HG03280 (cell line): ENCODE measurements around the gene CELSR1.
"Not testable (repeated sequence)": the region's sequence is repeated elsewhere in the genome, so short reads cannot be mapped to it uniquely, and the experiment has no call there.

Experiments used
- ATAC-seq: cut with Tn5 transposase; IDR thresholded peaks from one replicate; pipeline ENCODE4 v1.9.1; 2021; ENCODE audit warnings: mild to moderate bottlenecking, moderate library complexity; ENCODE audit not compliant: unreplicated experiment

CELSR1 gene

DNA sequence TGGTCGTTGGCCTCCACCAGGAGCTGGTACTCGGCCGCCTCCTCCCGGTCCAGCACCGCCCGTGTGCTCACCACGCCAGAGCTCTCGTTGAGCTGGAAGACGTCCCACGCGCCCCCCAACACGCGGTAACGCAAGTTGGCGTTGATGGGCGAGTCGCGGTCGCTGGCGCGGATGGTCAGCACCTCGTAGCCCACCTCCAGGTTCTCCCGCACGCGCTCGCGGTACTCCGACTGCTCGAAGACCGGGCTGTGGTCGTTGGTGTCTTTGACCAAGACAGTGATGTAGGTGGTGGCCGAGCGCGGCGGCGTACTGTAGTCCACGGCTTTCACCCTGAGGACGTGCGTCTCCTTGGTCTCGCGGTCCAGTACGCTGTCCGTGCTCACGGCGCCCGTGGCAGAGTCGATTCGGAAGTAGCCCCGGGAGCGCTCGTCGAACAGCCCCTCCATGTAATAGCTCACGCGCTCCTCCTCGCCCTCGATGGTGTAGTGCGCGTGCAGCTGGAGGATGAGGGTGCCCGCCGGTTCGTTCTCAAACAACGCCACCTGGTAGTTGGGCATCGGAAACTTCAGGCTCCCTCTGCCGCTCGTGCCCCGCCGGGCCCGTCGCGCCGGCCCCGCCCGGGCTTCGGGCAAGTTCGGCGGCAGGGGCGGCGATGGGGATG is 1.4 kb downstream of the CELSR1 start:
- ATAC-seq = no peak

DNA sequence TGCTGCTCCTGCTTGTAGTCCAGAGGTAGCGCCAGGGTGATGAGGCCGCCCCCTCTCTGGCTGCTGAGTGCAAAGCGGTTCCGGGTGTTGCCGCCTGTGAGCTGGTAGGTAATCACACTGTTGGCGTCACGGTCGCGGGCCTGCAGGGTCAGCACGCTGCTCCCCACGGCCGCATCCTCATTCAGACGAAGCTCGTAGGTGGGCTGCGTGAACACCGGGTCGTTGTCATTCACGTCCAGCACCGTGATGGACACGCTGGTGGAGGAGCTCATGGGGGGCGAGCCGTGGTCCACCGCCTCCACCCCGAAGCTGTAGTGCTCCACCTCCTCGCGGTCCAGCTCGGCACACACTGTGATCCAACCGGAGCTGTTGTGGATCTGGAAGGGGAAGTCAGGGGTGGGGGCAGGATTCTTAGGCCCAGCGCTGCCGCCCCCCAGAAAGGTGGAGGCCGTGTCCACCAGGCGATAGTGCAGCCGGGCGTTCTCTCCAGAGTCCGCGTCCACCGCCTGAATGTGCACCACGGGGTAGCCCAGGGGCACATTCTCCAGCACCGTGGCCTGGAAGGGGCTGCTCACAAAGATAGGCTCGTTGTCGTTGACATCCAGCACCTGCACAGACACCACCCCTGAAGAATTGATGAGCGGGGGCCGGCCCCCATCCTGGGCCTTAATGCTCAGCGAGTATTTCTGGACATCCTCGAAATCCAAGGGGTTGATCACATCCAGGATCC is 2.4 kb downstream of the CELSR1 start:
- no peak for ATAC-seq

DNA sequence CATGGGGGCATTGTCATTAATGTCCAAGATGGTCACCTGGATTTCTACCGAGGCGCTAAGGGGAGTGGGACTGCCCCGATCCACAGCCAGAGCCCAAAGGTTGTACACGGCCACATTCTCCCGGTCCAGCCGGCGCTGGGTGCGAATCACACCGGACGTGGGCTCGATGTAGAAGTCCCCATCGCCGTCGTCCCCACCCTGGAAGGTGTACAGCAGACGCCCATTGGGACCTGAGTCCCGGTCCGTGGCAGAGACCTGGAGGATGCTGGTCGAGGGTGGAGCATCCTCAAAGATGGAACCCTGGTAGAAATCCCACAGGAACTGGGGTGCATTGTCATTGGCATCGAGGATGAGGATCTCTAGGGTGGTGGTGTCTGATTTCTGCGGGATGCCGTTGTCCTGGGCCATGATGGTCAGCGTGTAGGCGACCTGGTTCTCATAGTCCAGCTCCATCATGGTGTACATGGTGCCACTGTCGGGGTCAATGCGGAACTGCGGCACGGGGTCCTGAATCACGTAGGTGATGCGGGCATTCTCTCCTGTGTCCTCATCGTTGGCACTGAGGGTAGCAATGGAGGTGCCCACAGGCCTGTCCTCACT is 3.1 kb downstream of the CELSR1 start:
- no peak for ATAC-seq

DNA sequence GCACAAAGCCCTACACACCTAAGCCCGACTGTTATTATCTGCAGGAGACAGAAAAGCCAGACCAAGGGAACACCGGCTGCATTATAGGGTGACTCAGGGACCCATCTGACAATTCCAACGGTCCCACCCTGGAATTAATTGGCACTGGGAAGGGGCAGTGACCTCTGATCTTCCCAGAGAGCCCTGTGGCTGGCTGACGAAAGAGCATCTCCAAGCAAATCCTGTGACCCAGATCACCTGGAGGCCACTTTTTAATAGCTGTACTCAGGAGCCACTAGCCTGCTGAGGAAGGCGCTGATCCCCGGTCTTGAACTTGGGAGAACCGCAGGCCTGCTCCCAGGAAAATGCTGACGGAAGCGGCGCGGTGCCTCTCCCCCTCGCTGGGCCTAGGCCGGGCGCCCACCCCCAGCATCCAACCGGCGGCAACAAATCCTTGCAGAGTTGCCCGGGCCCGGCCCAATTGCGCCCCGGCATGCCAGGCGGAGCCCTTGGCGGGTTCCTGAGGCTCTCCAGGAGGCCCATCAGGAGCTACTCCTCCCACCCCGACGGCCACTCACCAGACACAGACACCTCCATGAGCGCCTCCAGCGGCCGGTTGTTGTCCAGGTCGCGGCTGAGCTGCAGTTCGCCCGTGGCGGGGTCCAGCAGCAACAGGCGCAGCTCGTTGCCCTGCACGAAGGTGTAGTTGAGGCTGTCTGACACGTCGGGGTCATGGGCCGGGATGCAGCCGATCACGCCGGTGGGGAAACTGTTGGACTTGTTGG is 4.2 kb downstream of the CELSR1 start:
- no peak for ATAC-seq

DNA sequence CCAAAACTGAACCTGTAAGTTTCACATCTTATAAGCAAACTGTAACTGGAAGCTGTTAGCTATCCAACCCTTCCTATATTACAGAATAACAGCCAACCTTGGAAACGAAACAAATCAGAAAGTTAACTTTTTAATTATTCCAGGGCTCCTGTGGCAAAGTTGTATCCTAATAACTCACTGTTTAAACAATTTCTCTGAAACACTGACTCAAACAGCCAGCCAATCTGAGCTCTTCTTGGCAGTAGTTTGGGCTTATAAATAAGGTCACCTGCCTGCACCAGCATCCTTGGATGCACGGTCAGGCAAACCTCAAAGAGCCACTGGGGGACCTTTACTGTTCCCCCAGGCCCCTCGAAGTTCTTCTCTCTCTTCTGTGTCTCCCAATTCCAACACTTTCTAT is 5.0 kb downstream of the CELSR1 start:
- ATAC-seq = no peak

DNA sequence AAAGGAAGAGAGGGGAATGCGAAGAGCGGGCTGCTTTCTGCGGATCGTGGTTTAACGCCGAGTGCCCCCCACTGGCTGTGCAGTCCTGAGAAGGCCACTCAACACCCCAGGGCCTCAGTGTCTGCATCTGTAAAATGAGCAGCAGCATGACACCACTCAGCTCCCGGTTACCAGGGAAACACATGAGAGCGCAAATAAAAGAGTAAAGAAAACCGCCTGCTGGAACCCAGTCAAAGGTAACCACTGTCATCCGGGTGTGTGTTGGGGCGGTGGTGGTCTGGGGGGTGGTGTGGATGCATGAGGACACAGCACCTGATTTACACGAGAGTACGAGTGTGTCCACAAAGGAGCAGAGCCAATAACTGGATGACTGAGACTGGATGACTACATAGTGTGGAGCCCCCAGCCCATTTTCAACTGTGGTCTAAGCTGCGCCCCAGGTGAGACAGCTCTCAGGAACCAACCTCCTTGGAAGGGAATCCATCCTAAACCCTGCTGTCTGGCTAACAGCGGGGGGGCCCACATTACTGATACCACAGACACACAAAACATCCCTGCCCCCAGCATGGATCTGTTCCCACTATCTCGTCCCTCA is 5.7 kb downstream of the CELSR1 start:
- no peak for ATAC-seq

DNA sequence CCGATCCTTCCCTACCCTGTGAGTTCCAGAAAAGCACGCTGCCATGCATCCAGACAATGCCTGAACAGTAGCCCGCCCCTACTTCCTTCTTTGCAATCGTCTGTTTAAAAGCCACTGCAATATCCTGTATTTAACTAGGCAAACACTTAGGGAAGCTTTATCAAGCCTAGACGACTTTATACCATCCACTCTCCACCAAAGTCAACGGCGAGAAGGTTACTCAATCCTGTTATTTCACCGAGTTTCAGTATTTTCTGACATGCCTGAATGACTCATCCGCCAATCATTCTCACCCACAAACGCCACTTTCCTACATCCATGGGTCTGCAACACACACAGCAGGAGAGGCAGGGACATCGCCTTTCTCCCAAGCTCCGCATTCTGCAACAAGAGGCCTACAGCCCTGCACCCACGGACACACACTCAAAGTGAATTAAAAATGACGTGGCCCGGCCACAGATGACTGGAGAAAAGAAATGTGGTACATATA is 9.3 kb downstream of the CELSR1 start:
- no peak for ATAC-seq

DNA sequence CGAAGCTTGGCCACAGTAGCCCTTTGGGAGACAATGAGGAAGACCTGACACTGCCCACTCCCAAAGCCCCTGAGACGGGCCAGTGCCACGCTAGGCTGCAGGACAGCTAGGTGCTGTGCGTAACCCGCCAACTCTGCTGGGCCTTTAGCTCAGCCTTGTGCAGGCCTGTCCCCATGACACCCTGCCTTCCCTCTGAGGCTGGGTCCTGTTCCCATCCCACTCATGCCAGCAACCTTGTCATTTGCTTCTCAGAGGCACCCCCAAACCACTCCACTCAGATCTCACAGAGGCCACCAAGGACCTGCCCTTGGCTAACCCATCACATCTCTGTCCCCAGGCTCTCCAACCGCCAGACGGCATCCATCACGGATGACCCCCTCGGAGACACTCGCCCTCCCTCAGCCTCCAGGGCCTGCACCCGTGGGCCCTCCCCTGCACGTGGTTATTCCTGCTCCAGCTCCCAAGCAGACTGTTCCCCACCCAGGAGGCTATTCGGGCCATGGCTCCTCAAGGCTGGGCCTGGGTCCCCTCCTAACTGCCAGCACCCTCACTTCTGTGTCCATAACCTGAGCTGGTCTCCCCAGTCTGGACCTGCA is 11.1 kb downstream of the CELSR1 start:
- no peak for ATAC-seq

DNA sequence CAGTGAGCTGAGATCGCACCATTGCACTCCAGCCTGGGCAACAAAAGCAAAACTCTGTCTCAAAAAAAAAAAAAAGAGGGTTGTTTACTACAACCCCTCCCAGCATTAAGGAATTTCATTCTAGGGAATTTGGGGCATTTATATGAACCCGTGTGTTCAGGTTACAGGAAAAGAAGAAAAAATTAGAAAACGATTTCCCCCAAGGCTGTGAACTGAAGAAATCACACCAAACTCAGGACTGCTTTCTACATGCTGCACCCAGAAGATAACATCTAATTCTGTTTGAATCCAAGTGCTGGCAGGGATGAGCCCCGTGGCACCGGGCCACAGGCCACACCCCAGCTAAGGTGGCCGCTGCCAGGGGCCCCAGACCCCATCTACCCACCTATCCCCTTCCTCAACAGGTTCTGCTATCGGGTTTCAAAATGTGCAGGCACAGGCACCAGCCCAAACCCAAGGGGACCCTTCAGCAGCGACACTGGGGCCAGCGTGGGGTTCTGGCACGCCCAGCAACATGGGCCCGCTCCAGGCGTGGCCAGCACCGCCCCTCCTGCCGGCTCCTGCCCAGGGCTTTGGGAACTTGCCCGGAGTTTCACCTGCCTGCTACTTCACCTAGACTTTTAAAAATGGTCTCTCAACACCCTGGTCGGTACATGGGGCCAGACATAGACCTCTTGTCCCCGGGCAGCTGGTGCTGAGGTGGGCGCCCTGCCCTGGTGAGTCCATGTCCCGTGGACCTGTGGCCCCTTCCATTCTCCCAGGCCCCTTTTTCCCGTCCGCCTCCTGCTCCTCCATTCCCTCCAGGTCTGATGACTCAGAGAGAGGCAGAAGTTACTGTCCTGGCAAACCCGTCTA is 11.8 kb downstream of the CELSR1 start:
- no peak for ATAC-seq

DNA sequence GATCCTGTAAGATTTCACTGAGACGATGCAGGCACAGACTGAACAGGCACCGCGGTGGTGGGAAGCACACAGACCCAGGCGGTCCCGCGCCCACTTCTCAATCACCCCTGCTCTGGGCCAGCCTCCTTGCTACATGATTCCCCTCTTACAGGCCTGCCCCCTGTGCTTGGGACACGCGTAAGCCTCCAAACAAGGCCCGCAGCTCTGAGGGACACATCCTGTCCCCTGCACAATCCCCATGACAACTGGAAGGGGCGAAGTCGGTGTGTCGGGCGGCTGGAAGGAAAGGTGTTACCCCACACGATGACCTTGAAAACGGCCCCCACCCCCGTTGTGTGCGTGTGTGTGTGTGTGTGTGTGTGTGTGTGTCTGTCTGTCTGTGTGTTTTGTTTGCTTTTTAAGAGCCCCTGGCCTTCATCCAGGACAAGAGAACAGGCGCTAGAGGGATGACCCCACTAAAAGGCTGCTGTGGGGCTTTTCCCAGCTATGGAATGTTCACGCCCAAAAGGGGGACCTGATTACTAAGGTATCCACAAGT is 13.1 kb downstream of the CELSR1 start:
- no peak for ATAC-seq

DNA sequence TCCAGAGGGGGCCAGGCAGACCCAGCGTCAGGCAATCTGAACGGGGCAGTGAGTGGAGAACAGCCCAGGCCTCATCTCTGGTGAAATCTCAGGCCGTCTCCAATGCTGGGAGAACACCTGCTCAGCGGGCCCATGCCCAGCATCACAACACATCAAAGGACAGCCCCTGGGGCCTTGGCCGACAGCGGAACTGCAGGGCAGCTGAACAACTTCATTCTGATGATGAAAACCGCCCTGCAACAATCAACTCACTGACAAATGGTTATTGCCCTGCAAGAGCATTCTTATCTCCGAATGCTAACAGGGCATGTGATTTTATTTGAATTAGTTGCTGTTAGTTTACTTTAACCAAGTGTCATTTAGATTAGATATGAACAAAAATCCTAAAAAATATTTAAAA is 14.6 kb downstream of the CELSR1 start:
- ATAC-seq = no peak

DNA sequence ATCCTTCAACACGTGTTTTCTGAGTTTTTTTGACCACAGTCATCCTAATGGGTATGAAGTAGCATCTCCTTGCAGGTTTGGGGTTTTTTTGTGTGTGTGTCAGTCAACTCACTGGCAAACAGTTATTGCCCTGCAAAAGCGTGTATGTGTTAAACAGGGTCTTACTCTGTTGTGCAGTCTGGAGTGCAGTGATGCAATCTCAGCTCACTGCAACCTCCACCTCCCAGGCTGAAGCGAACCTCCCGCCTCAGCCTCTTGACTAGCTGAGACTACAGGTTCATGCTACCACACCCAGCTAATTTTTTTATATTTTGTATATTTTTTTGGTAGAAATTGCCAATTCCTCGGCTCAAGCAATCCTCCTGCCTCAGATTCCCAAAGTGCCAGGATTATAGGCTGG is 15.4 kb downstream of the CELSR1 start:
- ATAC-seq = no peak

DNA sequence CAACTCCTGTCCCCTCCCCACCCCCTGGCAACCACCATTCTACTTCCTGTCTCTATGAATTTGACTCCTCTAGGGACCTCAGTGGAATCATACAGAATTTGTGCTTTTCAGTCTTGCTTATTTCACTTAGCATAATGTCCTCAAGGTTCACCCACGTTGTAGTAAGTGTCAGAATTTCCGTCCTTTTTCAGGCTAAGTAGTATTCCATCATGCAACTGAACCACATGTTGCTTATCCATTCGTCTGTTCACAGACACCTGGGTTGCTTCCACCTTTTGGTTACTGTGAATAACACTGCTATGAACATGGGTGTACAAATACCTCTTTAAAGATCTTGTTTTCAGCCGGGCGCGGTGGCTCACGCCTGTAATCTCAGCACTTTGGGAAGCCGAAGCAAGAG is 16.5 kb downstream of the CELSR1 start:
- ATAC-seq = no peak

DNA sequence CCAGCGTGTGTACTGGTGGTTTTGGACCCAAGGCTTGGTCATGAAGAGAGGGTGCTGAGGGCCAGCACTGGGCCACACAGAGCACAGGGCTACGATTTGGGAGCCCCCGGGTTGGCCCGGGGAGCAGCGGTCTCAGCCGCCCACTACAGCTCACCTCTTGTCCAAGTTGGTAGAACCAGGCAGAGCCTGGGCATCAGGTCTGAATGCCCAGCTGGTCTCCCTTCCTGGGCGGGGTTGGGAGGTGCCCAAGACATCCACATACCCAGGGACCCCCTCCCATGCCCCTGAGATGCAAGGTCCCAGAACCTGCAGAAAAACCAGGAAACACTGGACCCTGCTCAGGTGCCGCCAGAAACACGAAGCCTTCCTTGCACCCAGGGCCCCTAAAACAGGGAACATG is 18.0 kb downstream of the CELSR1 start:
- no peak for ATAC-seq

DNA sequence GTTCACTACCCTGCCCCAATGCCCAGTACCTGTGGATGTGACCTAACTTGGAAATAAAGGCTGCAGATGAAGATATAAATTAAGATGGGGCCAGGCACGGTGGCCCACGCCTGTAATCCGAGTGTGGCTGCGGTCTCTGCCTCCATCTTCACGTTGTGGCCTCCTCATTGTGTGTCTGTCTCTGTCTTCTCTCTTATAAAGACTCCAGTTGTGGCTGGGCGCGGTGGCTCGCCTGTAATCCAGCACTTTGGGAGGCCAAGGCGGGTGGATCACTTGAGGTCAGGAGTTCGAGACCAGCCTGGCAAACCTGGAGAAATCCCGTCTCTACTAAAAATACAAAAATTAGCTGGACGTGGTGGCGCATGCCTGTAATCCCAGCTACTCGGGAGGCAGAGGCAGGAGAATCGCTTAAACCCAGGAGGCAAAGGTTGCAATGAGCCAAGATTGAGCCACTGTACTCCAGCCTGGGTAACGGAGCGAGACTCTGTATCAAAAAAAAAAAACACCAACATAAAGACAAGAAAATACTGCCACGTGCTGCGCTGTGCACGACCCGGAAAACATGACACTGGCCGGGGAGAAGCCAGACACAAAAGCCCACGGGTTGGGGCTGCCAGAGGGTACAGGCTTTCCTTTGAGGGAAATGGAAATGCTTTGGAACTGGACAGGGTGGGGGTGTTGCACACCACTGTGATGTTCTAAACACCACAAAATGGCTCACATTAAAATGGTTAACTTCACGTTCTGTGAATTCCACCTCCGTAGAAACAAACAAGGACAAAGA is 18.7 kb downstream of the CELSR1 start:
- no peak for ATAC-seq

DNA sequence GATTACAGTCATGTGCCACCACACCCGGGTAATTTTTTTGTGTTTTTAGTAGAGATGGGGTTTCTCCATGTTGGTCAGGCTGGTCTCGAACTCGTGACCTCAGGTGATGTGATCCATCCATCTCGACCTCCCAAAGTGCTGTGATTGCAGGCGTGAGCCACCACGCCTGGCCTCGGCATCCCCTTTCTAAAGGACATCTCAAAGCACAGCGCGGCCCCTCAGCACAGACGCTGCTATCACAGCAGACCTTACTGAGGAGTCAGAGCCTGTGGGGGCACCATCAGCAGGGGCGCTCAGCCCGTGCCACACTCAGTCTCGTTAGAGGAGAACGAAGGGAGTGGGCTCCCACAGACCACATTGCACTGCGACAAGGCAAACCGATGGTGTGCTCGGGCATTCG is 19.4 kb downstream of the CELSR1 start:
- ATAC-seq = no peak

DNA sequence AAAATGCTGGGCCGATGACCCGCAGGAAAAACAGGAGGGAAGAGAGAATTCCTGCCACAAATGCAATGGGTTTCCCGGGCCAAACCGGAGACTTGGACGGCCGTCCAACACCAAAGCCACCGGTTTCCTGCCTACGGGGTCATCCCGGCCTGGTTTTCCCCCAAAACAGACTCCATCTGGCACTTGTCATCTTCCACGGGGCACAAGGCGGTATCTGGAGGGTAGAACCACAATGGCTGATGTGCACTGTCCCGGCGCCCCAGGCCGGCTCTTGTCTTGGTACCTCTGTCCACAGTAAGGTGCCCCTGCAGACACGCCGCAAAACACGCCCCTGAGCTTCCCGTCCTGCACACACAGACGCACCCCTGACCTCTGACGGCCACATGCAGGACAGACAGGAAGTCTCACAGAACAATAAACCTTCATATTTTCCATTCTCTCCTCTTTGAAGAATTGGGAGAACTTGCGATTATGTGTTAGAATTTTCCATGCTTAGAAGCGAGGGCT is 20.1 kb downstream of the CELSR1 start:
- ATAC-seq = no peak

DNA sequence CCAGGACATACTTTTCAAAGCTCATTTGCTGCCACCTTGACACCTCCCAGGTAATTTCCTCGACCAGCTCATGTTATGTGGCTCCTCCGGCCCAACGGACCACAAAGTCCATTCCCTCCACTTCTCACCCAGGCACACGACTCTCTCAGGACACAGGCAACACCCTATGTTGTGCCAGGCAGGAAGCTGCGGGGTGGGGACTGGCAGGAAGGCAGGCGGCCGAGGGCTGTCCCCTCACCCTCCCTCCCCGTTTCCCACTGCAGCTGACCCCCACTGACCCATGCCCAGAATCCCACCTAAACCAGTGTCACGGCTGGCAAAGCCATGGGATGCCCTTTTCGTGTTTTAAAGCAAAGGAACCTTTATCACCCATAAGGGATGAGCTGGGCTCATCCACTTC is 20.8 kb downstream of the CELSR1 start:
- ATAC-seq = no peak

DNA sequence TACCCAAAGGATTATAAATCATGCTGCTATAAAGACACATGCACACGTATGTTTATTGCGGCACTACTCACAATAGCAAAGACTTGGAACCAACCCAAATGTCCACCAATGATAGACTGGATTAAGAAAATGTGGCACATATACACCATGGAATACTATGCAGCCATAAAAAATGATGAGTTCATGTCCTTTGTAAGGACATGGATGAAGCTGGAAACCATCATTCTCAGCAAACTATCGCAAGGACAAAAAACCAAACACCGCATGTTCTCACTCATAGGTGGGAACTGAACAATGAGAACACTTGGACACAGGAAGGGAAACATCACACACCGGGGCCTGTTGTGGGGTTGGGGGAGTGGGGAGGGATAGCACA is 21.3 kb downstream of the CELSR1 start:
- ATAC-seq = not testable (repeated sequence)
